CD1c-positive myeloid dendritic cell (primary cell): Measurements from ENCODE around the gene SLC9A1.

Experiments
- DNase-seq: peaks from one replicate; pipeline ENCODE4 v3.0.0-alpha.2; 2016; ENCODE audit errors: extremely low spot score

SLC9A1 gene

GRCh38 chr1:27102707-27103468, 52.0 kb downstream of the SLC9A1 start:
- DNase-seq: peak; percentile 80

DNA sequence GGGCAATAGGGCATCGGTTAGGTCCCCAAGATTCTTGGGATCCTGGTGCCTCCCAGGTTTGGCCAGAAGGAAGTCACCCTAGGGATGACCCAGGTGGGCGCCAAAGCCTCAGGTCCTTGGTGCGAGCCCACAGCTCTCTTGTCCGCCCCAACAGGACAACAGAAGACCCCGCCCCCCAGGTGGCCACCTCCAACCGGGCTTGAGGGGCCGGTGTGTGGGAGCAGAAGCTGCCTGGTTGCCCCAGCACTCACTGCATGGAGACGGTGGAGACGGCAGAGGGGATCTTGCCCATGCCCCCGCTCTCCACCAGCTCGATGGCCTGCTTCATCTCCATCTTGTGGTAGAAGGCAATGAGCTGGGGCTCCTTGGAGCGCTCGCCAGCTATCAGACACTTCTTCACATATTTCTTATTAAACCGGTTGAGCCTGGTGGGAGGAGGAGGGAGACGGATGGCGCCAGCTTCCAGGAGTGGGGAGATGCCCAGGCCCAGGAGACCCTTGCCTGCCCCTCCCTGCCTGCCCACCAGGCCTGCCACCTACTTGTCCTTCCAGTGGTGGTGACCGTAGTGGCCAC, 52.7 kb downstream of the SLC9A1 start:
- no peak for DNase-seq

DNA sequence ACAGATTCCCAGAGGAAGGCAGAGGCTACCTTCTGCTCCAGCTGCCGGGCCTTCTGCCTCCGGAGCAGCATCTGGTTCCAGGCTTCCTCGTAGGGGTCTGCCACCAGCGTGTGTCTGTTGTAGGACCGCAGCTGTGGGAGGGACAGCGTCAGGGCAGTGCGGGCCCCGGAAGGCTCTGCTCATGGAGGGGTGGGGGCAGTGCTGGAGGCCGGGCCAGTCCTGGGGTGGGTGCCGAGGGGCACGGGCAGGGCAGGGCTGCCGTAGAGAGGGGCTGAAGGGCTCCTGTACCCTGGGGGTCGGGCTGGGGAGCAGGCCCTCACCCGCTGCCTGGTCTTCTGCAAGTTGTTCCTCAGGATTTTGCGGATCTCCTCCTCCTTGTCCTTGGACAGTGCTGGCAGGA, 53.2 kb downstream of the SLC9A1 start:
- no peak for DNase-seq

- DNase-seq: no peak
Measured at GRCh38 chr1:27101054-27101491, 53.9 kb downstream of the SLC9A1 start.

DNA sequence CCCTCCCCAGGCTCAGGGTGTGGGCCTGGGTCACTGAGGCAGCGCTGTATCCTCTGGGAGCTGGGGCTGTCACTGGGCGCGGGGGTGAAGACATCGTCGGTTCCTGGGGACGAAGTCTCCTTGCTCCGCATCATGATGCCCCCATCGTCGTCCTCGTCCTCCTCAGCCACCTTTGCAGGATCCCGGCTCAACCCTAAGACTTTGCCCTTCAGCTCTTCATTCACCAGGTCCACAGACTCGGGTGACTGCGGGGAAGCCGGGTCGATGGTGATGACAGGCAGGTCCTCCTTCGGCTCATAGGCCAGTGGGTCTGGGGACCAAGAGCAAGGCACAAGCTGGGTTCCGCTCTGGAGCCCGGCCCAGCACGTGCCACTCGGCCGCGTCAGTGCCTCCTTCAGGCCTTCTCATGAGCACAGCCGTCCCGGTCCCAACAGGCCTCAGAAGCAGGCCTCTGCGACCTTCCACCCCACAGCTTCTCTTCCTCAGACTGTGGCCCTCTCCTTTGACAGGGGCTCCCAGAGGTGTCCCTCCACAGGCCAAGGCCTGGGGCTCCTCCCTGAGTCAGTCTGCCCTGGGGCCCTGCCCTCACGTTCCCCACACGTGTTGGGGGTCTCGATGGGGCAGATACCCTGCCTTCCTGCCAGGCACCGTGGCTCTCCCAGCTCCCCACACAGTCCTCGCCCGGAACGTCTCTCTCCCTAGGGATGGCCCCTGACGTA, 54.4 kb downstream of the SLC9A1 start:
- DNase-seq: no peak

DNA sequence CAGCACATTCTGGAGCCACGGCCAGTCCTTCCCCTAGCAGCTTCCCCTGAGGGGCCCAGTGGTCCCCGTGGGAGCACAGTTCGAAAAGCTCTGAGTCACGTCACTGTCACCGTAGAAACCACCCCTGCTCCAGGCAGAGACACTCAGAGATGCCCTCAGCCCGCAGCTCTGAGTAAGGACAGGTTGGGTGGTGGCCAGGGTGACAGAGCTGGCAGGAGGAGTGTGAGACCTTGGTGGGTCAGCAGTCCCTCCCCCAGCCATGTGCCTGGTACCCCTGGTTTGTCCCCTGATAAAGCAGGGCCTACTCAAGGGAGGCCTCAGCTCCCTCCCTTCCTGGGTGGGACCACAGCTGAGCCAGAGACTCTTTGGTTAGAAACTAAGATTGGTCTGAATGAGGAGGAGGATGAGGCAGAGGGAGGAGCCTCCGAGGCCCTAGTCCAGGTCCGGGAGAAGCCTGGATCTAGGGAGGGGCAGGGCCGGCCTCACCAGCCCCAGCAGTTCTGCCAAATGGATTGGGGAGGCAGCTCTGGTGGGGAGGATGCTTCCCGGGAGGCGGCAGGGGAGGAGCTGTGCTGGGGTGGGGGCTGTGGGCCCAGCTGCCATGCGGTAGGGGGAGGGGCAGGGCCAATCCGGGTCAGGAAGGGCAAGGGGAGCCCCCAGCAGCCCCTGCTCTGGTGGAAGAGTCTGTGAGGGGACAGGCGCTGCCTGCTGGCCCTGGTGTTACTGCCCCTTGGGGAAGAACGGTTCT, 55.2 kb downstream of the SLC9A1 start:
- DNase-seq: peak; percentile 70

DNA sequence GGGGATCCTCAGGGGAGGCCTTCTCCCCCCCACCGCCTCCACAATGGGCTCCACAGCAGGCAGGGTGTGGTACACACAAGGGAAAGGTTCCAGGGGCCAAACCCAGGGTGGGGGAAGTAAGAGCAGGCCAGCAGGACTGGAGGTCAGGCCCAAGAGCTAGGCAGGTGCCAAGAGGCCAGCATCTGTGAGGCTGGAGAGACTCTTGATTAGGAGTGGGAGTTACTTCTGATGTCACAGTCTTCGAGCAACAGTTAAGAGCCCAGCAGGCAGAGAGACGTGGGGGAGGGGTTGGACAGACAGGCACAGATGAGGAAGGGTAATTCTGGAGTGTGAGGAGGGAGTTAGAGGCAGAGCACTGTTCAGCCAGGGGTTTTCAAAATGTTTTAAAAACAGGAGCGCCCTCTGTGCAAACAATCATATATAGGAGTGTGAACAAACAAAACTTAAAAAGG, 55.8 kb downstream of the SLC9A1 start:
- peak; percentile 46 for DNase-seq

- peak; percentile 41 for DNase-seq
Measured at GRCh38 chr1:27098431-27099134, 56.3 kb downstream of the SLC9A1 start.

- DNase-seq: peak; percentile 92
Measured at GRCh38 chr1:27097484-27097917, 57.4 kb downstream of the SLC9A1 start.

GRCh38 chr1:27095576-27095975, 59.3 kb downstream of the SLC9A1 start:
- DNase-seq: no peak

GRCh38 chr1:27092888-27093287, 62.0 kb downstream of the SLC9A1 start:
- no peak for DNase-seq

- DNase-seq: no peak
Measured at GRCh38 chr1:27090911-27091310, 64.0 kb downstream of the SLC9A1 start.

- no peak for DNase-seq
Measured at GRCh38 chr1:27087371-27088220, 67.3 kb downstream of the SLC9A1 start.

- no peak for DNase-seq
Measured at GRCh38 chr1:27086628-27087027, 68.3 kb downstream of the SLC9A1 start.

GRCh38 chr1:27086026-27086425, 68.9 kb downstream of the SLC9A1 start:
- DNase-seq: peak; percentile 6

DNA sequence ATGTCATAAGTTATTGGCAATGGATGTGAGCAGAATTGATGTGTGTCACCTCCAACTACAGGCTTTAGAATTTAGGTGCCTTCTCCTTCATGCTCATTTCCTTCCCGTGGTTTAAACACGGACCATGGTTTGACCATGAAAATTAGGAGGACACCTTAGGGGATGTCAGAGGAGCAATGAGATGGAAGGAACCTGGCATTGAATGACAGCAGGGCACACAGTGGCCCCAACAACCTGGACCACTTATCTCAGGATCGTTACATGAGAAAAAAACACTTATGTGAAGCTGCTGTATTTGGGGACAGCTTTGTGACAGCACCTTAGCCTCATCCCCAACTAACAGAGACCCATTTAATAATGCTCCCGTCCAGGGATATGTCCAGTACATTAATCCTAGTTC, 70.8 kb downstream of the SLC9A1 start:
- no peak for DNase-seq

DNA sequence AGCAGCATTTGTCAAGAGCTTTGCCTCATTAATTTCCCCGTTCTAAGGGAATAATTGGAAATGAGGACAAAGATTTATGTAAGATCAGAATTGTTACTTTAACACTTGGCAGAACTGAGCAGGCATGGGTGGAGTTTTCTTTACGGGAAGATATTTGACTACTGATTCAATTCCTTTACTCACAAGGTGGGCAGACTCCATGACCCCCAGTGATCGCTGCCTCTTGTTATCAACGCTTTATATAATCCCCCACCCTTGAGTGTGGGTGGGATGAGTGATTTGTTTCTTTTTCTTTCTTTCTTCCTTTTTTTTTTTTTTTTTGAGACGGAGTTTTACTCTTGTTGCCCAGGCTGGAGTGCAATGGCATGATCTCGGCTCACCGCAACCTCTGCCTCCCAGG, 77.0 kb downstream of the SLC9A1 start:
- DNase-seq: no peak

DNA sequence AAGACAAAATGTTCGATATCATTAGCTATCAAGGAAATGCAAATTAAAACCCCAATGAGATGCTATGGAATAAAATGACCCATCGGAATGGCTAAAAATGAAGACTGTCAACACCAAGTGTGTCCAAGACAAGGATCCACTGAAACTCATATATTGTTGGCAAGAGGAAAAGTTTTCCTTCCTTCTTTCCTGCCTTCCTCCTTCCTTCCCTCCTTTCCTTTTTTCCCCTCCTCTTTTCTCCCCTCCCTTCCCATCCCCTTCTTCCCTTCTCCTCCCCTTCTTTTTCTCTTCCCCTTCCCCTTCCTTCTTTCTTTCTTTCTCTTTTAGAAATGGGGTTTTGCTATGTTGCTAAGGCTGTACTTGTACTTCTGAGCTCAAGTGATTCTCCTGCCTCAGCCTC, 78.1 kb downstream of the SLC9A1 start:
- no peak for DNase-seq

DNA sequence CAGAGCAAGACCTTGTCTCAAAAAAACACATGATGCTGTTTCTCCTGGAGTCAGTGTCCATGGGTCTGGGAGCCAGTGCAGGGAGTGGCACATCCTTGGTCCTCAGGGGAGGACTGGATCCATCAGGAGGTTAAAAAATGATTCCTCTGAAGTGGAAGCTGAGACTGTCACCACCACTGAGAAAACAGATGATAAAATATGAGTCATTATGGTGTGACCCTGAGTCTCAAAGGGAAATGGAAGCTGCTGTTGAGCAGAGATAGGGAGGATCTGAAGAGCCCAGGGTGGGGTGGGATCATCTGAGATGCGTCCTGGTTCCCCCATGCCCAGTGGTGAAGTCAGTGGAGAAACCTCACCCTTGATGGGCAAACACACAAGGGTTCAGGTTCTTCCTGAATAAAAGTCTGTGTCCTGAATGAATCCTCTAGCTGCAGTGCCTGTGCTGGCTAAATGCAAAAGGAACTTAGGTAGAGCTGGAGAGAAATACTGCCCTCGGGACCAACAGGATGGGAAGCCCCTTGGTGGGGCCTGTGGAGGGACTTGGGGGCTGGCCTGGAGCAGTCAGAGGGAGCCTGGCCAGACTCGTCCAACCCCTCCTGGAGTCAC, 80.6 kb downstream of the SLC9A1 start:
- DNase-seq: peak; percentile 60

DNA sequence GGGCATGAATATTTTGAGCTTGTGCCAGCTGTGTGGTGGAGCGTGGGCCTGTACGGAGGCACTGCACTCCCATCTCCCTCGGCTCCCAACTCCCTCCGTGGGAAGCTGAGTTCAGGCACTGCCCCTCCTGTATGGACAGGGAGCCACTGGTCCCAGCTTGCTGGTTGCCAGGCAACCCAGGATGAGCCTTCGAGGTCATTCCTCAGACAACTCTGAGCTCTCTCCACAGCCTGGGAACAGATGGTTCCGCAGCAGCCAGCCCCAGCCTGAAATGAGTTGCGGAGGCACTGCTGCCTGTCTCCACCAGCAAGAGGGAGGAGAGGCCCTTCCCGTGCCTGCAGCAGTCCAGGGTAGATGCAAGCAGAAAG, 83.9 kb downstream of the SLC9A1 start:
- DNase-seq: no peak
